H1 (cell line): Measurements from ENCODE around the gene FIG4. TPM values are rescaled to one million over a fixed set of nuclear protein-coding genes. Genes with fewer than 3 reads are reported as not detected.
A peak's percentile ranks its signal among the peaks of the same experiment; 100 is the strongest.
"Not testable (repeated sequence)": the region's sequence is repeated elsewhere in the genome, so short reads cannot be mapped to it uniquely, and the experiment has no call there.

Source experiments
- CTCF ChIA-PET: fragments of 300-600 bp; sonication (Branson Sonifier 250); formaldehyde crosslinking; loops from one replicate; lab custom pipeline; 2021; ENCODE audit not compliant: partially characterized antibody; lab: Charles Lee
- POLR2A ChIA-PET: fragments of 300-600 bp; sonication (Branson Sonifier 250); formaldehyde crosslinking; loops from one replicate; lab custom pipeline; 2021; ENCODE audit warnings: inconsistent platforms; ENCODE audit not compliant: partially characterized antibody; lab: Charles Lee
- DNase-seq, 2 experiments: peaks; one replicate each; pipeline versions ENCODE4 v3.0.0 to v3.0.0-alpha.2; 2010 to 2022; ENCODE audit warnings: low spot score in 2 of 2, low read depth in 1 of 2, mixed read lengths in 1 of 2
- FAIRE-seq: peaks from 2 replicates; lab custom pipeline; 2011; peaks lifted over from hg19 to GRCh38; lab: Jason Lieb, UNC
- H2AFZ ChIP-seq: 2 replicates; pipeline ENCODE4 v1.8.1; 2012; ENCODE audit warnings: low read length, inconsistent platforms
- H2AK5ac ChIP-seq: 2 replicates; pipeline ENCODE4 v1.6.1; 2013; ENCODE audit warnings: low read depth, low read length
- H2BK120ac ChIP-seq: replicated peaks from 2 replicates; pipeline ENCODE3; 2013; ENCODE audit warnings: low read depth, low read length, inconsistent platforms
- H2BK12ac ChIP-seq: 2 replicates; pipeline ENCODE4 v1.6.1; 2013; ENCODE audit warnings: low read depth, low read length
- H2BK15ac ChIP-seq: 2 replicates; pipeline ENCODE4 v1.6.1; 2013; ENCODE audit warnings: low read length
- H2BK20ac ChIP-seq: 2 replicates; pipeline ENCODE4 v1.6.1; 2013; ENCODE audit warnings: low read length
- H2BK5ac ChIP-seq: 2 replicates; pipeline ENCODE4 v1.6.1; 2013; ENCODE audit warnings: low read depth, low read length
- H3K14ac ChIP-seq: 2 replicates; pipeline ENCODE4 v1.6.1; 2013; ENCODE audit warnings: inconsistent platforms; ENCODE audit not compliant: insufficient read length
- H3K18ac ChIP-seq: 2 replicates; pipeline ENCODE4 v1.6.1; 2013; ENCODE audit warnings: low read length; ENCODE audit errors: extremely low read depth
- H3K23ac ChIP-seq: 2 replicates; pipeline ENCODE4 v1.6.1; 2013; ENCODE audit warnings: inconsistent platforms; ENCODE audit not compliant: insufficient read length
- H3K23me2 ChIP-seq: 2 replicates; pipeline ENCODE4 v1.6.1; 2013; ENCODE audit warnings: low read depth, low read length
- H3K27ac ChIP-seq: 2 replicates; pipeline ENCODE4 v1.6.1; 2011; ENCODE audit warnings: low read depth, low read length, inconsistent platforms
- H3K27me3 ChIP-seq, 4 experiments: replicated peaks in 1 of 4; 1 replicate in 1 of 4; 2 replicates in 3 of 4; pipeline versions ENCODE4 v1.6.1 to v1.8.1; 2011 to 2013; ENCODE audit warnings: low read length in 3 of 4, mild to moderate bottlenecking in 3 of 4, inconsistent platforms in 2 of 4, mixed read lengths in 2 of 4, moderate library complexity in 1 of 4; ENCODE audit not compliant: control insufficient read depth in 3 of 4, insufficient read depth in 3 of 4; ENCODE audit errors: extremely low read depth in 1 of 4
- H3K36me3 ChIP-seq, 4 experiments: 2 replicates each; pipeline versions ENCODE4 v1.6.1 to v1.8.1; 2011 to 2013; ENCODE audit warnings: mild to moderate bottlenecking in 4 of 4, low read length in 3 of 4, moderate library complexity in 2 of 4, control low read depth in 1 of 4, inconsistent platforms in 1 of 4; ENCODE audit not compliant: insufficient read depth in 4 of 4, control insufficient read depth in 2 of 4
- H3K4ac ChIP-seq: replicated peaks from 2 replicates; pipeline ENCODE3; 2013; ENCODE audit warnings: low read length, low read depth, mixed read lengths, inconsistent platforms; ENCODE audit not compliant: insufficient read length
- H3K4me1 ChIP-seq, 4 experiments: replicated peaks in 1 of 4; 1 replicate in 1 of 4; 2 replicates in 3 of 4; pipeline versions ENCODE4 v1.6.1 to v1.8.1; 2011 to 2013; ENCODE audit warnings: low read length in 3 of 4, inconsistent platforms in 2 of 4, mixed read lengths in 1 of 4; ENCODE audit not compliant: insufficient read depth in 4 of 4, control insufficient read depth in 3 of 4
- H3K4me2 ChIP-seq, 2 experiments: 2 replicates each; pipeline versions ENCODE4 v1.6.1 to v1.8.1; 2011 to 2013; ENCODE audit warnings: low read depth in 2 of 2, low read length in 2 of 2, control low read depth in 1 of 2, inconsistent platforms in 1 of 2, mild to moderate bottlenecking in 1 of 2; ENCODE audit not compliant: insufficient read depth in 1 of 2
- H3K4me3 ChIP-seq, 4 experiments: fragments of 200-600, 300-600 bp in 1 of 4; sonication (generic), shearing (Covaris generic), sonication (Bioruptor Twin) in 1 of 4; 2 replicates each; pipeline versions ENCODE4 v1.5.1 to v1.8.1; 2011 to 2016; ENCODE audit warnings: low read length in 4 of 4, low read depth in 3 of 4, control low read depth in 2 of 4, inconsistent platforms in 2 of 4, mild to moderate bottlenecking in 2 of 4, mixed read lengths in 1 of 4, moderate library complexity in 1 of 4; ENCODE audit not compliant: insufficient read depth in 2 of 4; ENCODE audit errors: extremely low read depth in 1 of 4
- H3K56ac ChIP-seq: replicated peaks from 2 replicates; pipeline ENCODE3; 2013; ENCODE audit warnings: low read depth, mild to moderate bottlenecking, mixed read lengths, low read length, inconsistent platforms; ENCODE audit not compliant: insufficient read length
- H3K79me1 ChIP-seq: 2 replicates; pipeline ENCODE4 v1.6.1; 2013; ENCODE audit warnings: low read depth, low read length, control low read depth
- H3K79me2 ChIP-seq, 2 experiments: 2 replicates each; pipeline versions ENCODE4 v1.6.1 to v1.8.1; 2012 to 2013; ENCODE audit warnings: low read length in 2 of 2, mild to moderate bottlenecking in 2 of 2, inconsistent platforms in 1 of 2; ENCODE audit not compliant: insufficient read depth in 2 of 2, control insufficient read depth in 1 of 2
- H3K9ac ChIP-seq, 4 experiments: replicated peaks in 1 of 4; 1 replicate in 1 of 4; 2 replicates in 3 of 4; pipeline versions ENCODE4 v1.6.1 to v1.8.1; 2011 to 2013; ENCODE audit warnings: low read depth in 3 of 4, low read length in 3 of 4, control low read depth in 2 of 4, mild to moderate bottlenecking in 2 of 4, moderate library complexity in 2 of 4, inconsistent platforms in 1 of 4; ENCODE audit errors: extremely low read depth in 1 of 4
- H3K9me3 ChIP-seq, 2 experiments: 2 replicates each; pipeline versions ENCODE4 v1.6.1 to v1.8.1; 2012 to 2013; ENCODE audit warnings: mild to moderate bottlenecking in 2 of 2, moderate library complexity in 2 of 2, control low read depth in 1 of 2, inconsistent platforms in 1 of 2, low read depth in 1 of 2, low read length in 1 of 2, mixed read lengths in 1 of 2; ENCODE audit not compliant: insufficient read depth in 2 of 2
- H4K20me1 ChIP-seq, 2 experiments: replicated peaks in 1 of 2; 2 replicates each; pipeline versions ENCODE3 to v1.8.1; 2011 to 2013; ENCODE audit warnings: inconsistent platforms in 2 of 2, low read length in 2 of 2, mild to moderate bottlenecking in 1 of 2; ENCODE audit not compliant: insufficient read depth in 2 of 2, control insufficient read depth in 1 of 2
- H4K5ac ChIP-seq: 2 replicates; pipeline ENCODE4 v1.6.1; 2013; ENCODE audit warnings: low read length, low read depth, mixed read lengths, inconsistent platforms; ENCODE audit not compliant: insufficient read length
- H4K8ac ChIP-seq: 2 replicates; pipeline ENCODE4 v1.8.0; 2013; ENCODE audit warnings: mild to moderate bottlenecking, moderate library complexity, low read length, inconsistent platforms; ENCODE audit not compliant: insufficient read depth; ENCODE audit errors: extremely low read depth
- H4K91ac ChIP-seq: replicated peaks from 2 replicates; pipeline ENCODE3; 2013; ENCODE audit warnings: low read length, mixed read lengths, inconsistent platforms; ENCODE audit not compliant: insufficient read length
- WGBS, 2 experiments: shearing (Covaris generic) in 1 of 2; methylation state at CpG; one replicate each; pipeline versions ENCODE4 v1.1.6 to v1.1.7; 2013 to 2015; ENCODE audit warnings: low lambda C conversion rate in 2 of 2, mixed read lengths in 2 of 2, inconsistent platforms in 1 of 2, low coverage in 1 of 2, missing lambda C conversion rate in 1 of 2; ENCODE audit not compliant: insufficient replicate concordance in 2 of 2, insufficient coverage in 1 of 2, insufficient read length in 1 of 2; ENCODE audit errors: extremely low coverage in 1 of 2, missing lambda C conversion rate in 1 of 2; 5-methylcytosine and 5-hydroxymethylcytosine counted together
- polyA plus RNA-seq, 7 experiments: library from polyadenylated mRNA; depleted of rRNA in 3 of 7; stranded (reverse) in 5 of 7; unstranded in 2 of 7; fragments of >200 nt in 5 of 7; fragments of 200-250 nt in 2 of 7; gene quantifications; 1 replicate in 5 of 7; 2 replicates in 1 of 7; 4 replicates in 1 of 7; pipeline versions ENCODE4 v1.2.1 to v1.2.3, GENCODE V29; 2011 to 2013; ENCODE audit warnings: missing spikeins in 2 of 7, mixed read lengths in 2 of 7
- total RNA-seq: library from RNA; stranded (reverse); fragmentation: NEBNext Ultra II Directional; extraction: Animal tissue kit (Norgen Biotek cat#: 25700); gene quantifications from 2 replicates; pipeline ENCODE4 v1.2.1, GENCODE V29; 2021
- TF ChIP-seq, protein P1 (sequence below): IDR thresholded peaks from 2 replicates; pipeline ENCODE4 v1.6.1; 2011; ENCODE audit warnings: low read length, improper control_type of control experiment
- TF ChIP-seq, protein P2 (sequence below): IDR thresholded peaks from 2 replicates; pipeline ENCODE4 v1.6.1; 2012; ENCODE audit warnings: inconsistent platforms
- TF ChIP-seq, protein P3 (sequence below): IDR thresholded peaks from 2 replicates; pipeline ENCODE4 v1.6.1; 2012; ENCODE audit warnings: inconsistent platforms

Gene FIG4
- total and polyA plus RNA-seq, 2 of the 8 experiments (the other 6 are each of a cell fraction or from before 2014, with no cell fraction given) = 11.8 to 21.9 TPM

DNA sequence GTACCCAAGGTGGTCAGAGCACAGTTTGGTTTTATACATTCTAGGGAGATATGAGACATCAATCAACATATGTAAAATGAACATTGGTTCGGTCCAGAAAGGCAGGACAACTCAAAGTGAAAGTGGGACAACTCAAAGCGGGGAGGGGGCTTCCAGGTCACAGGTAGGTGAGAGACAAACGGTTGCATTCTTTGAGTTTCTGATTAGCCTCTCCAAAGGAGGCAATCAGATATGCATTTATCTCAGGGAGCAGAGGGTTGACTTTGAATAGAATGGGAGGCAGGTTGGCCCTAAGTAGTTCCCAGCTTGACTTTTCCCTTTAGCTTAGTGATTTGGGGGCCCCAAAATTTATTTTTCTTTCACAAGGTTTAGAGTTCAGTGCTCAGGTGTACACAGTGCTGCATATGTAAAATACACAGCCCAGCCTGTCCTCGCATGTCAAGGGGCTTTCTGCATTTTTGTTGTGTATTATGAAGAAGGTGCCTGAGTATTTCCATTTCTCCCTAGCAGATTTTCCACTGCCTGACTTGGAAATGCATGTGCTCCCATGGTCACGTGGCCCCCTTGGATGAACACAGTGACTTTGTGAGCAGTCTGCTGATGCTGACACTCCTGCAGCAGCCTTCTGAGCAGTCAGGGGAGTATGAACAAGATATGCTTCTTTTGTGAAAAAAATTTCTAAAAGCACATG is 178.4 kb downstream of the FIG4 start:
- H3K56ac ChIP-seq, H3K79me2 ChIP-seq, H3K9me3 ChIP-seq, H2BK15ac ChIP-seq, FAIRE-seq, H4K5ac ChIP-seq, H3K23ac ChIP-seq, H3K9ac ChIP-seq, DNase-seq, H3K36me3 ChIP-seq, H2BK120ac ChIP-seq, H4K20me1 ChIP-seq, H3K27me3 ChIP-seq, H3K4ac ChIP-seq, H3K4me3 ChIP-seq, H3K79me1 ChIP-seq, H3K18ac ChIP-seq, H3K23me2 ChIP-seq, H2BK20ac ChIP-seq, H4K8ac ChIP-seq, H2AFZ ChIP-seq, H3K27ac ChIP-seq, H3K14ac ChIP-seq: not testable (repeated sequence)
- H3K4me1 ChIP-seq = peaks cover 0 to 17% (median 10%) of the 10 kb centered on the region in 4 experiments; a peak in 5 of 7 replicates
- peak overlapping the region; percentile 2 for H4K91ac ChIP-seq
- peak overlapping the region in 1 of 2 experiments; percentile 38; a peak in 1 of 4 replicates for H3K4me2 ChIP-seq
- 48% methylated on average over 5 of the region's 5 CpGs; no CpG with 5 or more reads in 1 of the 2 experiments for WGBS, 2 experiments
- TF ChIP-seq, protein P1, sequence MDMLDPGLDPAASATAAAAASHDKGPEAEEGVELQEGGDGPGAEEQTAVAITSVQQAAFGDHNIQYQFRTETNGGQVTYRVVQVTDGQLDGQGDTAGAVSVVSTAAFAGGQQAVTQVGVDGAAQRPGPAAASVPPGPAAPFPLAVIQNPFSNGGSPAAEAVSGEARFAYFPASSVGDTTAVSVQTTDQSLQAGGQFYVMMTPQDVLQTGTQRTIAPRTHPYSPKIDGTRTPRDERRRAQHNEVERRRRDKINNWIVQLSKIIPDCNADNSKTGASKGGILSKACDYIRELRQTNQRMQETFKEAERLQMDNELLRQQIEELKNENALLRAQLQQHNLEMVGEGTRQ = peak; percentile 42; the same call in 1 of the 2 replicates
- TF ChIP-seq, protein P2, sequence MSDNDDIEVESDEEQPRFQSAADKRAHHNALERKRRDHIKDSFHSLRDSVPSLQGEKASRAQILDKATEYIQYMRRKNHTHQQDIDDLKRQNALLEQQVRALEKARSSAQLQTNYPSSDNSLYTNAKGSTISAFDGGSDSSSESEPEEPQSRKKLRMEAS = peak; percentile 60
- TF ChIP-seq, protein P3, sequence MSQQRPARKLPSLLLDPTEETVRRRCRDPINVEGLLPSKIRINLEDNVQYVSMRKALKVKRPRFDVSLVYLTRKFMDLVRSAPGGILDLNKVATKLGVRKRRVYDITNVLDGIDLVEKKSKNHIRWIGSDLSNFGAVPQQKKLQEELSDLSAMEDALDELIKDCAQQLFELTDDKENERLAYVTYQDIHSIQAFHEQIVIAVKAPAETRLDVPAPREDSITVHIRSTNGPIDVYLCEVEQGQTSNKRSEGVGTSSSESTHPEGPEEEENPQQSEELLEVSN = peak; percentile 28; the same call in 1 of the 2 replicates
- peak overlapping the region; percentile 63; the same call in 1 of the 2 replicates for H2BK5ac ChIP-seq
- H2AK5ac ChIP-seq = 0 out of 2 replicates have a peak overlapping the region, but pooled peaks have one; percentile 82
- POLR2A ChIA-PET = interaction anchor here (1.1 to 1.2 kb wide), 2 partner anchors 11 to 13 kb away, joined by 3 to 4 read pairs; no protein-coding TSS in a partner anchor
- CTCF ChIA-PET = interaction anchor here (1.3 kb wide), 1 partner anchor 169 kb away, joined by 5 read pairs; no protein-coding TSS in a partner anchor
- H2BK12ac ChIP-seq = peak overlapping the region; percentile 92; the same call in 1 of the 2 replicates
